ENCODE data around the gene PLA2G1B. TPM values are rescaled to one million over a fixed set of nuclear protein-coding genes. Genes with fewer than 3 reads are reported as not detected.

Gene PLA2G1B
- total and polyA plus RNA-seq, 2 of the 13 experiments (the other 11 are each of a cell fraction or from before 2014, with no cell fraction given) = 0.33 to 1.4 TPM

GRCh38 chr12:120321382-120322202 is 6.0 kb downstream of the PLA2G1B start (continued):
- TF ChIP-seq, protein P1, sequence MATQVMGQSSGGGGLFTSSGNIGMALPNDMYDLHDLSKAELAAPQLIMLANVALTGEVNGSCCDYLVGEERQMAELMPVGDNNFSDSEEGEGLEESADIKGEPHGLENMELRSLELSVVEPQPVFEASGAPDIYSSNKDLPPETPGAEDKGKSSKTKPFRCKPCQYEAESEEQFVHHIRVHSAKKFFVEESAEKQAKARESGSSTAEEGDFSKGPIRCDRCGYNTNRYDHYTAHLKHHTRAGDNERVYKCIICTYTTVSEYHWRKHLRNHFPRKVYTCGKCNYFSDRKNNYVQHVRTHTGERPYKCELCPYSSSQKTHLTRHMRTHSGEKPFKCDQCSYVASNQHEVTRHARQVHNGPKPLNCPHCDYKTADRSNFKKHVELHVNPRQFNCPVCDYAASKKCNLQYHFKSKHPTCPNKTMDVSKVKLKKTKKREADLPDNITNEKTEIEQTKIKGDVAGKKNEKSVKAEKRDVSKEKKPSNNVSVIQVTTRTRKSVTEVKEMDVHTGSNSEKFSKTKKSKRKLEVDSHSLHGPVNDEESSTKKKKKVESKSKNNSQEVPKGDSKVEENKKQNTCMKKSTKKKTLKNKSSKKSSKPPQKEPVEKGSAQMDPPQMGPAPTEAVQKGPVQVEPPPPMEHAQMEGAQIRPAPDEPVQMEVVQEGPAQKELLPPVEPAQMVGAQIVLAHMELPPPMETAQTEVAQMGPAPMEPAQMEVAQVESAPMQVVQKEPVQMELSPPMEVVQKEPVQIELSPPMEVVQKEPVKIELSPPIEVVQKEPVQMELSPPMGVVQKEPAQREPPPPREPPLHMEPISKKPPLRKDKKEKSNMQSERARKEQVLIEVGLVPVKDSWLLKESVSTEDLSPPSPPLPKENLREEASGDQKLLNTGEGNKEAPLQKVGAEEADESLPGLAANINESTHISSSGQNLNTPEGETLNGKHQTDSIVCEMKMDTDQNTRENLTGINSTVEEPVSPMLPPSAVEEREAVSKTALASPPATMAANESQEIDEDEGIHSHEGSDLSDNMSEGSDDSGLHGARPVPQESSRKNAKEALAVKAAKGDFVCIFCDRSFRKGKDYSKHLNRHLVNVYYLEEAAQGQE (IDR thresholded peaks at IDR 0.05; ENCODE audit: borderline replicate concordance in 1 of 2, low read depth in 1 of 2, low read length in 2 of 2) = no peak
- TF ChIP-seq MAF1 (CRISPR knock-in tag; IDR thresholded peaks at IDR 0.05; ENCODE audit: borderline replicate concordance) = no peak
- peak; percentile 48; the same call in 1 of the 2 replicates for TF ChIP-seq POLR2G (IDR thresholded peaks at IDR 0.05; ENCODE audit: low read depth, low read length)
- peak; percentile 90 for TF ChIP-seq ZNF121 (CRISPR knock-in tag; IDR thresholded peaks at IDR 0.05)
- 0 out of 2 replicates have a peak, but pooled peaks have one; percentile 8 for TF ChIP-seq ZNF441 (CRISPR knock-in tag; IDR thresholded peaks at IDR 0.05; ENCODE audit: borderline replicate concordance)
- TF ChIP-seq JARID2 (CRISPR knock-in tag; IDR thresholded peaks at IDR 0.05; ENCODE audit: insufficient replicate concordance) = no peak
- no peak for TF ChIP-seq ZNF772 (CRISPR knock-in tag; IDR thresholded peaks at IDR 0.05)
- 0 out of 2 replicates have a peak, but pooled peaks have one; percentile 24 for TF ChIP-seq TFE3 (CRISPR knock-in tag; IDR thresholded peaks at IDR 0.05)
- no peak for TF ChIP-seq THAP8 (CRISPR knock-in tag; IDR thresholded peaks at IDR 0.05; ENCODE audit: borderline replicate concordance)
- TF ChIP-seq MEIS2 (CRISPR knock-in tag; IDR thresholded peaks at IDR 0.05) = peak; percentile 98
- peak in 1 of 2 experiments; percentile 41; a peak in 1 of 4 replicates for TF ChIP-seq HMGXB4 (CRISPR knock-in tag; IDR thresholded peaks at IDR 0.05; ENCODE audit: borderline replicate concordance in 1 of 2, low read depth in 1 of 2)
- no peak for TF ChIP-seq ARHGAP35 (CRISPR knock-in tag; IDR thresholded peaks at IDR 0.05; ENCODE audit: borderline replicate concordance)
- peak; percentile 21; the same call in 1 of the 2 replicates for TF ChIP-seq SAFB2 (CRISPR knock-in tag; IDR thresholded peaks at IDR 0.05; ENCODE audit: borderline replicate concordance, low read depth)
- TF ChIP-seq MATR3 (CRISPR knock-in tag; IDR thresholded peaks at IDR 0.05) = no peak
- no peak for TF ChIP-seq SMC3 (IDR thresholded peaks at IDR 0.05; ENCODE audit: low read length)
- peak; percentile 69 for TF ChIP-seq ZNF331 (CRISPR knock-in tag; IDR thresholded peaks at IDR 0.05)
- peak; percentile 52; the same call in 1 of the 2 replicates for TF ChIP-seq FOXO1 (CRISPR knock-in tag; IDR thresholded peaks at IDR 0.05)
- 0 out of 2 replicates have a peak, but pooled peaks have one; percentile 27 for TF ChIP-seq ZNF557 (CRISPR knock-in tag; IDR thresholded peaks at IDR 0.05)
- no peak for TF ChIP-seq CBFB (CRISPR knock-in tag; IDR thresholded peaks at IDR 0.05)
- no peak; the same call in 1 of the 2 replicates for TF ChIP-seq ZMYM3 (CRISPR knock-in tag; IDR thresholded peaks at IDR 0.05)
- peak; percentile 62; the same call in 1 of the 2 replicates for TF ChIP-seq ISL2 (CRISPR knock-in tag; IDR thresholded peaks at IDR 0.05)
